H1 (cell line): ENCODE results near the gene BCAS4.

Experiments
- CHD7 ChIP-seq: fragments of 300-600 bp; sonication (generic); IDR thresholded peaks from 2 replicates; pipeline ENCODE4 v1.7.1; 2012; ENCODE audit warnings: low read length, moderate library complexity, mild to moderate bottlenecking, inconsistent platforms; ENCODE audit not compliant: insufficient replicate concordance
- CTCF ChIP-seq, 3 experiments: IDR thresholded peaks; 1 replicate in 2 of 3; 2 replicates in 1 of 3; pipeline versions ENCODE4 v1.5.1 to v1.6.1; 2011; ENCODE audit warnings: low read length in 3 of 3, mild to moderate bottlenecking in 3 of 3, inconsistent platforms in 2 of 3, low read depth in 1 of 3, moderate library complexity in 1 of 3; ENCODE audit not compliant: insufficient read depth in 1 of 3; ENCODE audit errors: control extremely low read depth in 1 of 3
- EGR1 ChIP-seq: IDR thresholded peaks from 2 replicates; pipeline ENCODE4 v1.6.1; 2011; ENCODE audit warnings: low read depth, low read length, borderline replicate concordance
- FOSL1 ChIP-seq: IDR thresholded peaks from 2 replicates; pipeline ENCODE4 v1.6.1; 2011; ENCODE audit warnings: mild to moderate bottlenecking, low read depth, low read length, moderate library complexity; ENCODE audit not compliant: insufficient read depth
- HDAC2 ChIP-seq, 2 experiments: fragments of 300-600 bp in 1 of 2; sonication (generic) in 1 of 2; IDR thresholded peaks; 2 replicates each; pipeline ENCODE4 v1.6.1; 2011 to 2012; ENCODE audit warnings: low read depth in 2 of 2, low read length in 2 of 2, mild to moderate bottlenecking in 2 of 2, moderate library complexity in 2 of 2, borderline replicate concordance in 1 of 2, inconsistent platforms in 1 of 2
- JUN ChIP-seq: IDR thresholded peaks from 2 replicates; pipeline ENCODE4 v1.6.1; 2011; ENCODE audit warnings: low read depth, mild to moderate bottlenecking, improper control_type of control experiment, low read length
- MAX ChIP-seq: IDR thresholded peaks from 2 replicates; pipeline ENCODE4 v1.6.1; 2012; ENCODE audit warnings: inconsistent platforms
- RFX5 ChIP-seq: IDR thresholded peaks from 2 replicates; pipeline ENCODE4 v1.6.1; 2011; ENCODE audit warnings: low read depth, low read length, improper control_type of control experiment, borderline replicate concordance
- RXRA ChIP-seq: IDR thresholded peaks from 2 replicates; pipeline ENCODE4 v1.6.1; 2011; ENCODE audit warnings: low read depth, mild to moderate bottlenecking, low read length, moderate library complexity; ENCODE audit not compliant: insufficient read depth
- TAF1 ChIP-seq: IDR thresholded peaks from 2 replicates; pipeline ENCODE4 v1.6.1; 2011; ENCODE audit warnings: mild to moderate bottlenecking, low read depth, low read length
- USF2 ChIP-seq: IDR thresholded peaks from 2 replicates; pipeline ENCODE4 v1.6.1; 2011; ENCODE audit warnings: low read length, improper control_type of control experiment

- no peak for TF ChIP-seq TAF1
- TF ChIP-seq CTCF (IDR thresholded peaks at IDR 0.05; ENCODE audit: control extremely low read depth in 1 of 3, insufficient read depth in 1 of 3, low read depth in 1 of 3, low read length in 3 of 3) = no peak
- TF ChIP-seq HDAC2 (IDR thresholded peaks at IDR 0.05; ENCODE audit: borderline replicate concordance in 1 of 2, low read depth in 2 of 2, low read length in 2 of 2) = no peak
- TF ChIP-seq EGR1 = no peak
- no peak for TF ChIP-seq RXRA
- no peak for TF ChIP-seq CHD7
- no peak for TF ChIP-seq USF2
- TF ChIP-seq MAX = no peak
- TF ChIP-seq RFX5 = no peak
- no peak for TF ChIP-seq FOSL1
- TF ChIP-seq JUN = no peak
These were observed 20.5 kb downstream of the BCAS4 start for GRCh38 chr20:50815162-50815989.
